NCI-H2227 treated with DMSO at 0.1 percent for 48 hours (cell line): ENCODE measurements around the gene OR2A7.
"Not testable (repeated sequence)": the region's sequence is repeated elsewhere in the genome, so short reads cannot be mapped to it uniquely, and the experiment has no call there.

Experiments
- DNase-seq: peaks from one replicate; lab custom pipeline; 2025; lab: John Stamatoyannopoulos, UW

The OR2A7 gene

GRCh38 chr7:144252307-144252706 is 12.3 kb downstream of the OR2A7 start:
- DNase-seq = not testable (repeated sequence)

- DNase-seq = not testable (repeated sequence)
These were observed 16.8 kb downstream of the OR2A7 start for GRCh38 chr7:144247674-144248330.

GRCh38 chr7:144246967-144247366 is 17.6 kb downstream of the OR2A7 start:
- DNase-seq = not testable (repeated sequence)

- not testable (repeated sequence) for DNase-seq
These were observed 19.2 kb downstream of the OR2A7 start for GRCh38 chr7:144245372-144245771.

GRCh38 chr7:144239365-144239764 is 25.2 kb downstream of the OR2A7 start, which contains the start of gene OR2A42:
Gene OR2A42 (minus strand): TSS chr7:144239605. CDS start chr7:144232843, 6,762 bp downstream.
- not testable (repeated sequence) for DNase-seq

- not testable (repeated sequence) for DNase-seq
These were observed 26.0 kb downstream of the OR2A7 start for GRCh38 chr7:144238530-144239082.

GRCh38 chr7:144233039-144233438 is 31.6 kb downstream of the OR2A7 start:
- DNase-seq = not testable (repeated sequence)

DNA sequence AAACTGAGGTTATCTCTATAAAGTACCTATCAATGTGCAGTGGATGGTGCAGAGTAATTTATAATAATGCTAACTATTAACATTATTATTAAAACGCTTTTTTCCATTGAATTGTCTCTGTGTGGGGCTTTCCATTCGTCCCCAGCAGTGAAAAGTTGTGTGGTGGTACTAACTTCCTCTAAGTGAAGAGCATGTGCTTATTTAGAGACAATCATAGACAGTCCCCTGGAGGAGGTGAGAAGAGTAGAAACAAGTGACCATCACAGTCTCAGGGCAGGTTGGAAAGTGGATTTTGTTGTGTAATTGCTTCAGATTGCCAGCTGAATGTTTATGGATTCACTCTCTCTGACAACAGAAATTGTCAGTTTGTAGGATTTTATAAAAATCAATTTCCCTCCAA is 33.6 kb downstream of the OR2A7 start:
- not testable (repeated sequence) for DNase-seq

DNA sequence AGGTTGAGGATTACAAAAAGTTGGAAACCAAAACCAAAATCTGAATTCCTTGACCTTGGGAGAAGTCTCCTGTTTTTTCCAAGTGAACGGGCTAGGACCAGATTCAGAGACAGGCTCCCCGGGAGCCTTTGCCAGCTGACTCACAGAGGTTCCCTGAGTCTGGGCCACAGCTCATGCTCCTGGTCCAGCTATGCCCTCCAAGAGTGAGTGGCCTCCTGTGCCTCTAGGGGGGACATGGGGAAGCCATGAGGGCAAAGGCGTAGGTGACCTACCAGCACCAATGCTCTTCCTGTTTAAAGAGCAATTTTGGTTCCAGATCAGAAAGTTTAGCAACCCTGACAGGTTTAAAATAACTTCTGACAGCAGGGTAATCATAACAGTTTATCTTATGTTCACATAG is 35.8 kb downstream of the OR2A7 start:
- DNase-seq = not testable (repeated sequence)

GRCh38 chr7:144226866-144227265 is 37.7 kb downstream of the OR2A7 start:
- DNase-seq = not testable (repeated sequence)

- not testable (repeated sequence) for DNase-seq
These were observed 40.9 kb downstream of the OR2A7 start for GRCh38 chr7:144223675-144224074.

GRCh38 chr7:144220531-144220930 is 44.1 kb downstream of the OR2A7 start:
- not testable (repeated sequence) for DNase-seq

DNA sequence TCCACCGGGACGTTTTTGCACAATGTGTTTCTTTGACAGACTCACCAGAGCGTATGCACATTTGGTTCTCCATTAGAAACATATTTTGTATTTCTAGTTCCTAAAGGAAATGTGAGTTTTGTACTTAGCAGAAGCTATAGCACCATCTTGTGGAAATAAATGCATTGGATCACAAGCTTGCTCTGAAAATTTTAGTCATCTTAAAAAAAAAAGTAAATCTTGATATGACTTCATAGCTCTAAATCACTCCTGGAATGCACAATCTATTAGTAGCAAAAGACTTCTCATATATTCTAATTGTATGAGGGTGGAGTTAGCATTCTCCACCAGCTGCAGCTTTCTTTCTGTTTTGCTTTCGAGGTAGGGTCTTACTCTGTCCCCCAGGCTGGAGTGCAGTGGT is 45.4 kb downstream of the OR2A7 start:
- not testable (repeated sequence) for DNase-seq

- DNase-seq = not testable (repeated sequence)
These were observed 46.0 kb downstream of the OR2A7 start for GRCh38 chr7:144218581-144218980.

- not testable (repeated sequence) for DNase-seq
These were observed 47.4 kb downstream of the OR2A7 start for GRCh38 chr7:144217200-144217599.
